Subcutaneous abdominal adipose tissue (tissue), 5 donors: ENCODE data around the gene CD22.
"Not testable (repeated sequence)": the region's sequence is repeated elsewhere in the genome, so short reads cannot be mapped to it uniquely, and the experiment has no call there.

Experiments used
- H3K27ac ChIP-seq: one replicate; pipeline ENCODE4 v1.7.0; 2013; ENCODE audit warnings: low read depth, mild to moderate bottlenecking, inconsistent platforms, low read length, moderate library complexity
- H3K27me3 ChIP-seq, 5 donors: one replicate each; pipeline ENCODE4 v1.7.0; 2013; ENCODE audit warnings: low read length in 5 of 5, inconsistent platforms in 1 of 5; ENCODE audit not compliant: control insufficient read depth in 5 of 5, insufficient read depth in 4 of 5
- H3K36me3 ChIP-seq, 5 donors: one replicate each; pipeline ENCODE4 v1.7.0; 2013; ENCODE audit warnings: low read length in 5 of 5; ENCODE audit not compliant: control insufficient read depth in 5 of 5, insufficient read depth in 5 of 5
- H3K4me1 ChIP-seq, 5 donors: one replicate each; pipeline ENCODE4 v1.7.0; 2013; ENCODE audit warnings: low read length in 5 of 5, mild to moderate bottlenecking in 3 of 5, moderate library complexity in 1 of 5; ENCODE audit not compliant: control insufficient read depth in 5 of 5, insufficient read depth in 5 of 5
- H3K4me3 ChIP-seq, 5 donors: one replicate each; pipeline ENCODE4 v1.7.0; 2013; ENCODE audit warnings: low read length in 5 of 5, low read depth in 1 of 5
- H3K9ac ChIP-seq, 5 donors: one replicate each; pipeline ENCODE4 v1.7.0; 2013; ENCODE audit warnings: low read length in 5 of 5, mild to moderate bottlenecking in 4 of 5, moderate library complexity in 3 of 5
- H3K9me3 ChIP-seq, 5 donors: one replicate each; pipeline ENCODE4 v1.7.0; 2013; ENCODE audit warnings: low read length in 5 of 5; ENCODE audit not compliant: control insufficient read depth in 5 of 5
- donor health status: healthy.
- donor health status: healthy.
- donor health status: healthy.
- donor health status: healthy.
- donor health status: healthy.

CD22 gene

GRCh38 chr19:35375505-35376307, 46.7 kb downstream of the CD22 start:
- no peak overlapping the region for H3K9ac ChIP-seq
- H3K4me1 ChIP-seq = peaks cover 0 to 3% (median 0%) of the 10 kb centered on the region in 5 donors
- H3K36me3 ChIP-seq = no peaks in the 10 kb centered on the region
- no peak overlapping the region for H3K27ac ChIP-seq
- H3K27me3 ChIP-seq = no peaks in the 10 kb centered on the region
- no peak overlapping the region for H3K4me3 ChIP-seq
- peaks cover 0 to 6% (median 0%) of the 10 kb centered on the region in 5 donors for H3K9me3 ChIP-seq

- Histone ChIP-seq H3K27me3 (no peaks in the 10 kb centered on the region), H3K27ac (no peak overlapping the region), H3K36me3 (no peaks in the 10 kb centered on the region), H3K9me3 (peaks cover 0 to 6% (median 0%) of the 10 kb centered on the region in 5 donors), H3K4me1 (peaks cover 0 to 3% (median 0%) of the 10 kb centered on the region in 5 donors), H3K4me3 (no peak overlapping the region), H3K9ac (no peak overlapping the region)
Measured at GRCh38 chr19:35377656-35378055, 48.7 kb downstream of the CD22 start.

GRCh38 chr19:35378356-35378755, 49.4 kb downstream of the CD22 start:
- H3K9me3 ChIP-seq = peaks cover 0 to 6% (median 0%) of the 10 kb centered on the region in 5 donors

GRCh38 chr19:35379545-35379944, 50.6 kb downstream of the CD22 start:
- H3K9me3 ChIP-seq, H3K9ac ChIP-seq, H3K4me3 ChIP-seq, H3K27me3 ChIP-seq, H3K36me3 ChIP-seq, H3K27ac ChIP-seq: not testable (repeated sequence)
- H3K4me1 ChIP-seq = peaks cover 0 to 13% (median 8%) of the 10 kb centered on the region in 5 donors

More at GRCh38 chr19:35378356-35378755, 49.4 kb downstream of the CD22 start:
- Histone ChIP-seq H3K27me3 (no peaks in the 10 kb centered on the region), H3K9ac (no peak overlapping the region), H3K4me1 (peaks cover 0 to 10% (median 5%) of the 10 kb centered on the region in 5 donors), H3K4me3 (no peak overlapping the region), H3K36me3 (no peaks in the 10 kb centered on the region), H3K27ac (no peak overlapping the region)

GRCh38 chr19:35379992-35380391, 51.0 kb downstream of the CD22 start:
- H3K9ac ChIP-seq = no peak overlapping the region
- peaks cover 0 to 13% (median 8%) of the 10 kb centered on the region in 5 donors for H3K4me1 ChIP-seq
- H3K27ac ChIP-seq = no peak overlapping the region
- no peaks in the 10 kb centered on the region for H3K27me3 ChIP-seq
- H3K4me3 ChIP-seq = no peak overlapping the region
- H3K36me3 ChIP-seq = no peaks in the 10 kb centered on the region
- peaks cover 0 to 6% (median 0%) of the 10 kb centered on the region in 5 donors for H3K9me3 ChIP-seq

GRCh38 chr19:35380450-35381124, 51.6 kb downstream of the CD22 start:
- Histone ChIP-seq H3K4me1 (peaks cover 0 to 13% (median 8%) of the 10 kb centered on the region in 5 donors), H3K27ac (no peak overlapping the region), H3K27me3 (no peaks in the 10 kb centered on the region), H3K9ac (no peak overlapping the region), H3K36me3 (no peaks in the 10 kb centered on the region), H3K9me3 (peaks cover 0 to 6% (median 3%) of the 10 kb centered on the region in 5 donors), H3K4me3 (no peak overlapping the region)

GRCh38 chr19:35381318-35381717, 52.3 kb downstream of the CD22 start:
- H3K27ac ChIP-seq = no peak overlapping the region
- H3K9ac ChIP-seq = no peak overlapping the region
- no peaks in the 10 kb centered on the region for H3K36me3 ChIP-seq
- H3K9me3 ChIP-seq = peaks cover 0 to 8% (median 5%) of the 10 kb centered on the region in 5 donors
- H3K4me1 ChIP-seq = peaks cover 0 to 13% (median 8%) of the 10 kb centered on the region in 5 donors
- H3K4me3 ChIP-seq = no peak overlapping the region
- no peaks in the 10 kb centered on the region for H3K27me3 ChIP-seq

- Histone ChIP-seq H3K27me3 (no peaks in the 10 kb centered on the region), H3K4me1 (peaks cover 0 to 13% (median 8%) of the 10 kb centered on the region in 5 donors), H3K36me3 (no peaks in the 10 kb centered on the region), H3K9me3 (peaks cover 0 to 11% (median 5%) of the 10 kb centered on the region in 5 donors), H3K9ac (no peak overlapping the region), H3K27ac (no peak overlapping the region), H3K4me3 (no peak overlapping the region)
Measured at GRCh38 chr19:35381926-35382325, 52.9 kb downstream of the CD22 start.

- Histone ChIP-seq H3K9ac (no peak overlapping the region), H3K4me1 (peaks cover 0 to 10% (median 8%) of the 10 kb centered on the region in 5 donors), H3K27ac (no peak overlapping the region), H3K9me3 (peaks cover 0 to 11% (median 1%) of the 10 kb centered on the region in 5 donors), H3K36me3 (no peaks in the 10 kb centered on the region), H3K4me3 (no peak overlapping the region), H3K27me3 (no peaks in the 10 kb centered on the region)
Measured at GRCh38 chr19:35383536-35383935, 54.5 kb downstream of the CD22 start.
